ENCODE measurements around the gene PTGIS. TPM values are rescaled to one million over a fixed set of nuclear protein-coding genes. Genes with fewer than 3 reads are reported as not detected.

The PTGIS gene
- total and polyA plus RNA-seq, 10 donors: 0.15 to 1.6 (median 0.92) TPM

GRCh38 chr20:49490689-49491088 is 77.2 kb downstream of the PTGIS start:
- Histone ChIP-seq H3K27ac (no peak overlapping the region), H3K27me3 (replicated peaks in 1 of 7) (peaks cover 0 to 82% (median 4%) of the 10 kb centered on the region in 7 donors), H3K36me3 (no peaks in the 10 kb centered on the region), H3K4me1 (no peaks in the 10 kb centered on the region), H3K9me3 (peaks cover 0 to 3% (median 0%) of the 10 kb centered on the region in 8 donors), H3K4me3 (no peak overlapping the region)
- TF ChIP-seq CTCF (IDR thresholded peaks at IDR 0.05 in 8 of 11, conservative IDR thresholded peaks at IDR 0.05 in 3 of 11): no peak
- intact Hi-C loops (cut with DNase I; ENCODE audit: low total_unique reads): no loop called here
- DNase-seq: no peak
- WGBS, 5 donors: 76 to 87% (median 78%) methylated on average over 1 of the region's 1 CpG

GRCh38 chr20:49489688-49490087 is 78.2 kb downstream of the PTGIS start:
- Histone ChIP-seq H3K36me3 (no peaks in the 10 kb centered on the region), H3K27ac (no peak overlapping the region), H3K9me3 (peaks cover 0 to 3% (median 0%) of the 10 kb centered on the region in 8 donors), H3K4me3 (no peak overlapping the region), H3K27me3 (replicated peaks in 1 of 7) (peaks cover 0 to 92% (median 14%) of the 10 kb centered on the region in 7 donors), H3K4me1 (peaks cover 0 to 5% (median 1%) of the 10 kb centered on the region in 6 donors)
- DNase-seq: no peak
- no peak for TF ChIP-seq POLR2AphosphoS5 (IDR thresholded peaks at IDR 0.05)
- TF ChIP-seq POLR2A (IDR thresholded peaks at IDR 0.05): no peak
- no peak for TF ChIP-seq CTCF (IDR thresholded peaks at IDR 0.05 in 8 of 11, conservative IDR thresholded peaks at IDR 0.05 in 3 of 11)
- intact Hi-C loops (cut with DNase I; ENCODE audit: low total_unique reads): no loop called here
- WGBS, 5 donors: 86 to 93% (median 86%) methylated on average over 5 of the region's 5 CpGs

- Histone ChIP-seq H3K4me1 (peaks cover 0 to 29% (median 17%) of the 10 kb centered on the region in 6 donors), H3K9me3 (peaks cover 0 to 7% (median 0%) of the 10 kb centered on the region in 8 donors), H3K36me3 (no peaks in the 10 kb centered on the region), H3K4me3 (no peak overlapping the region), H3K27me3 (replicated peaks in 1 of 7) (peaks cover 0 to 99% (median 39%) of the 10 kb centered on the region in 7 donors), H3K27ac (no peak overlapping the region)
- intact Hi-C loops (cut with DNase I; ENCODE audit: low total_unique reads): no loop called here
- TF ChIP-seq CTCF (IDR thresholded peaks at IDR 0.05 in 8 of 11, conservative IDR thresholded peaks at IDR 0.05 in 3 of 11): no peak
- no peak for TF ChIP-seq POLR2A (IDR thresholded peaks at IDR 0.05)
- TF ChIP-seq POLR2AphosphoS5 (IDR thresholded peaks at IDR 0.05): no peak
- no peak for DNase-seq
These were observed 81.9 kb downstream of the PTGIS start for GRCh38 chr20:49486064-49486463.

- no peak for DNase-seq
- WGBS, 5 donors: 77 to 96% (median 80%) methylated on average over 1 of the region's 1 CpG
- TF ChIP-seq POLR2A (IDR thresholded peaks at IDR 0.05): no peak
- no peak for TF ChIP-seq POLR2AphosphoS5 (IDR thresholded peaks at IDR 0.05)
- TF ChIP-seq CTCF (IDR thresholded peaks at IDR 0.05 in 8 of 11, conservative IDR thresholded peaks at IDR 0.05 in 3 of 11): no peak
- H3K27me3 ChIP-seq (replicated peaks in 1 of 7): peaks cover 0 to 99% (median 39%) of the 10 kb centered on the region in 7 donors
- no peaks in the 10 kb centered on the region for H3K36me3 ChIP-seq
- H3K9me3 ChIP-seq: peaks cover 0 to 7% (median 0%) of the 10 kb centered on the region in 8 donors
- no peak overlapping the region for H3K4me3 ChIP-seq
- intact Hi-C loops (cut with DNase I; ENCODE audit: low total_unique reads): no loop called here
- no peak overlapping the region for H3K27ac ChIP-seq
- peaks cover 0 to 29% (median 17%) of the 10 kb centered on the region in 6 donors for H3K4me1 ChIP-seq
These were observed 82.4 kb downstream of the PTGIS start for GRCh38 chr20:49485563-49485962.
